Measurements from ENCODE around the gene CNTD1. TPM values are rescaled to one million over a fixed set of nuclear protein-coding genes. Genes with fewer than 3 reads are reported as not detected.

Gene CNTD1
- total RNA-seq, 2 experiments from 2014 or later: not detected

GRCh38 chr17:42821176-42821575 lies 22.5 kb downstream of the CNTD1 start:
- Mint-ChIP-seq H3K27me3 (no peaks in the 10 kb centered on the region), H3K4me3 (no peak overlapping the region), H3K36me3 (ENCODE audit: low read depth) (peaks cover 61% of the 10 kb centered on the region), H3K27ac (peak overlapping the region; percentile 2), H3K4me1 (peaks cover 38% of the 10 kb centered on the region), H3K9me3 (no peaks in the 10 kb centered on the region)
- ChIA-PET CTCF (interaction anchor here (0.9 to 5.7 kb wide), 7 partner anchors 11 to 243 kb away, joined by 3 to 48 read pairs (median 5); partner anchors contain the start of genes CNTD1, COA3, PSMC3IP and PSME3), POLR2A (interaction anchor here (0.6 to 4.0 kb wide), 2 partner anchors 48 to 117 kb away, joined by 4 to 30 read pairs; partner anchors contain the start of gene VPS25)
- no peak for DNase-seq

GRCh38 chr17:42827472-42827871 lies 28.8 kb downstream of the CNTD1 start:
- Mint-ChIP-seq H3K4me3 (no peak overlapping the region), H3K27ac (no peak overlapping the region), H3K9me3 (no peaks in the 10 kb centered on the region), H3K36me3 (ENCODE audit: low read depth) (peaks cover 8% of the 10 kb centered on the region), H3K4me1 (peaks cover 26% of the 10 kb centered on the region), H3K27me3 (peaks cover 22% of the 10 kb centered on the region)
- ChIA-PET CTCF (interaction anchor here (1.0 kb wide), 1 partner anchor 171 kb away, joined by 4 read pairs; the partner anchor contains the start of gene RPL27), POLR2A (no interaction called here)
- no peak for DNase-seq

DNA sequence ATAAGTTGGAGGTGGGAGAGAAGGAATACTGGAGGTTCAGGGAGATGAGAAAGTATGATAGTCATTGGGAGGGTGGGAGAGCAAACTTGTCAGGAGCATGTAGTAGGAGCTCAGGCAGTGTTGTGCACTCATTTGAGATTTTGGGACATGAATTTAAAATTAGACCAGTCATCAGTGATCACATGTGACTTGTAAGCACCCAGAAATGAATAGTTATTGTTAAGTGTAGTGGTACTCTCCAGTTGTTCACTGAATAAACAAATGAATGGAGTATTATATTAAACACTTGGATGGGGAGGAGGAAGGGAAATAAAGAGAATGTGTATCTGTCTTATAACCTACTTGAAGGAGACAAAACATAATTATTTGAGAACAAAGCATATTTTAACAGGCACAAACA lies 32.3 kb downstream of the CNTD1 start:
- ChIA-PET CTCF (interaction anchor here (0.8 to 4.4 kb wide), 2 partner anchors 8 to 253 kb away, joined by 4 to 48 read pairs; partner anchors contain the start of genes BECN1 and PSMC3IP), POLR2A (interaction anchor here (1.2 to 4.5 kb wide), 2 partner anchors 58 to 167 kb away, joined by 4 to 29 read pairs; partner anchors contain the start of genes RPL27 and VPS25)
- peaks cover 22% of the 10 kb centered on the region for H3K27me3 Mint-ChIP-seq
- DNase-seq: no peak
- H3K4me1 Mint-ChIP-seq: peaks cover 24% of the 10 kb centered on the region
- H3K9me3 Mint-ChIP-seq: no peaks in the 10 kb centered on the region
- H3K27ac Mint-ChIP-seq: no peak overlapping the region
- H3K36me3 Mint-ChIP-seq (ENCODE audit: low read depth): peaks cover 10% of the 10 kb centered on the region
- no peak overlapping the region for H3K4me3 Mint-ChIP-seq

GRCh38 chr17:42832213-42832933 lies 33.7 kb downstream of the CNTD1 start:
- peaks cover 24% of the 10 kb centered on the region for H3K4me1 Mint-ChIP-seq
- peak overlapping the region; percentile 89 for H3K4me3 Mint-ChIP-seq
- peaks cover 17% of the 10 kb centered on the region for H3K27me3 Mint-ChIP-seq
- ChIA-PET POLR2A (interaction anchor here (1.0 to 4.5 kb wide), 10 partner anchors 8 to 529 kb away, joined by 3 to 59 read pairs (median 4); partner anchors contain the start of genes AARSD1, BECN1, NBR1 and RETREG3), CTCF (interaction anchor here (2.2 to 4.4 kb wide), 3 partner anchors 10 to 254 kb away, joined by 7 to 48 read pairs (median 9); partner anchors contain the start of genes BECN1, PSMC3IP and RPL27)
- H3K9me3 Mint-ChIP-seq: no peaks in the 10 kb centered on the region
- no peak for DNase-seq
- H3K27ac Mint-ChIP-seq: peak overlapping the region; percentile 92
- peaks cover 11% of the 10 kb centered on the region for H3K36me3 Mint-ChIP-seq (ENCODE audit: low read depth)

GRCh38 chr17:42832934-42833766 lies 34.5 kb downstream of the CNTD1 start, which contains the start of gene PSME3:
Gene PSME3, plus strand, starts transcription at chr17:42833397. Its CDS starts 235 bp downstream, at chr17:42833632.
- H3K36me3 Mint-ChIP-seq (ENCODE audit: low read depth): peaks cover 19% of the 10 kb centered on the region
- ChIA-PET CTCF (interaction anchor here (2.2 to 4.4 kb wide), 3 partner anchors 11 to 255 kb away, joined by 7 to 48 read pairs (median 9); partner anchors contain the start of genes BECN1, PSMC3IP and RPL27), POLR2A (interaction anchor here (0.6 to 4.5 kb wide), 25 partner anchors 9 to 1274 kb away, joined by 3 to 59 read pairs (median 4); partner anchors contain the start of genes AARSD1, AOC2, AOC3 and BECN1)
- peaks cover 26% of the 10 kb centered on the region for H3K4me1 Mint-ChIP-seq
- peak; percentile 91 for DNase-seq
- peak within 1 kb of the TSS; percentile 92 for H3K27ac Mint-ChIP-seq
- peak within 1 kb of the TSS; percentile 89 for H3K4me3 Mint-ChIP-seq
- peaks cover 10% of the 10 kb centered on the region for H3K27me3 Mint-ChIP-seq
- H3K9me3 Mint-ChIP-seq: no peaks in the 10 kb centered on the region

DNA sequence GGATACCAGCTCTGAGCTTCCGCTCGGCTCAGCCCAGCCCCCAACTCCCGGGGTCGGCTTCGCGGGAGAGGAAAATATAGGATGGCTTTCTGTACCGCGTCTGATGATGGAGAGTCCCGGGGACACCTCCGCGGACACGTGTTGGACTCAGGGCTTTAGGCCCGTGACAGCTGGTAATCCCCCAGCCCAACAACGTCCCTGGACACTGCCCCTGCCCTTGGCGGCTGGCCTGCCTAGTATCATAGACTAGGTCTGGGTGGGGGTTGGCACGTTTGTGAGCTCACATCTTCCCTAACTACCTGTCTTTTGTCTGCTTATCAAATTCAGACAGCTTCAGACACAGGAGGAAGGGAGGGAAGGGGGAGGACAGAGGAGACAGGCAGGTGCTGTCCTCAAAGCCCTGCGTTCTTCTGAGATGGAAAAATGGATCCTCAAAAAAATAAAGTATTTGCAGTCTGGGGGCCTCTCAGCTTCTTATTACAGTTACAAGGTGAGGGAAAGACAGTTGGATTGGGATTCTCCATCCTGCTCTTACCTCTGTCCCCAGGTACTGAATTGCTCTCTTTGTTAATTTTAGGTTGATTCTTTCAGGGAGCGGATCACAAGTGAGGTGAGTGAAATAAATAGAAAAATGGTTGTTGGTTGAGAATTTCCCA lies 35.2 kb downstream of the CNTD1 start:
- peaks cover 26% of the 10 kb centered on the region for H3K4me1 Mint-ChIP-seq
- H3K4me3 Mint-ChIP-seq: peak overlapping the region; percentile 89
- peaks cover 26% of the 10 kb centered on the region for H3K36me3 Mint-ChIP-seq (ENCODE audit: low read depth)
- ChIA-PET POLR2A (interaction anchor here (0.6 to 4.5 kb wide), 21 partner anchors 8 to 1273 kb away, joined by 3 to 59 read pairs (median 4); partner anchors contain the start of genes AOC2, AOC3, BECN1 and CNTD1), CTCF (interaction anchor here (2.2 to 4.4 kb wide), 3 partner anchors 11 to 256 kb away, joined by 7 to 48 read pairs (median 9); partner anchors contain the start of genes BECN1, PSMC3IP and RPL27)
- no peaks in the 10 kb centered on the region for H3K9me3 Mint-ChIP-seq
- peak overlapping the region; percentile 92 for H3K27ac Mint-ChIP-seq
- peaks cover 5% of the 10 kb centered on the region for H3K27me3 Mint-ChIP-seq
- no peak for DNase-seq

- Mint-ChIP-seq H3K27ac (no peak overlapping the region), H3K27me3 (no peaks in the 10 kb centered on the region), H3K4me1 (peaks cover 26% of the 10 kb centered on the region), H3K9me3 (no peaks in the 10 kb centered on the region), H3K36me3 (ENCODE audit: low read depth) (peaks cover 38% of the 10 kb centered on the region), H3K4me3 (no peak overlapping the region)
- no peak for DNase-seq
- CTCF ChIA-PET: interaction anchor here (0.8 to 3.5 kb wide), 2 partner anchors 12 to 14 kb away, joined by 3 to 11 read pairs; partner anchors contain the start of gene BECN1
- POLR2A ChIA-PET: interaction anchor here (4.0 to 4.5 kb wide), 3 partner anchors 12 to 163 kb away, joined by 29 to 59 read pairs (median 37); partner anchors contain the start of genes AOC2, AOC3, BECN1 and RPL27
Observed at GRCh38 chr17:42835732-42836131, 37.1 kb downstream of the CNTD1 start.

- H3K4me3 Mint-ChIP-seq: no peak overlapping the region
- no peak overlapping the region for H3K27ac Mint-ChIP-seq
- DNase-seq: no peak
- H3K27me3 Mint-ChIP-seq: no peaks in the 10 kb centered on the region
- H3K4me1 Mint-ChIP-seq: peaks cover 17% of the 10 kb centered on the region
- no peaks in the 10 kb centered on the region for H3K9me3 Mint-ChIP-seq
- H3K36me3 Mint-ChIP-seq (ENCODE audit: low read depth): peaks cover 73% of the 10 kb centered on the region
- ChIA-PET POLR2A (interaction anchor here (0.8 to 1.1 kb wide), 3 partner anchors 8 to 296 kb away, joined by 3 read pairs; partner anchors contain the start of gene BECN1), CTCF (interaction anchor here (1.0 to 1.6 kb wide), 4 partner anchors 87 to 264 kb away, joined by 3 to 6 read pairs (median 4); partner anchors contain the start of gene RPL27)
Observed at GRCh38 chr17:42841975-42842685, 43.5 kb downstream of the CNTD1 start.

GRCh38 chr17:42843358-42843934 lies 44.8 kb downstream of the CNTD1 start:
- no peak overlapping the region for H3K27ac Mint-ChIP-seq
- H3K36me3 Mint-ChIP-seq (ENCODE audit: low read depth): peaks cover 61% of the 10 kb centered on the region
- no peaks in the 10 kb centered on the region for H3K9me3 Mint-ChIP-seq
- CTCF ChIA-PET: interaction anchor here (1.0 to 1.6 kb wide), 3 partner anchors 86 to 265 kb away, joined by 3 to 4 read pairs (median 3); no protein-coding TSS in a partner anchor
- no peak overlapping the region for H3K4me3 Mint-ChIP-seq
- DNase-seq: no peak
- H3K4me1 Mint-ChIP-seq: peaks cover 14% of the 10 kb centered on the region
- no peaks in the 10 kb centered on the region for H3K27me3 Mint-ChIP-seq
- POLR2A ChIA-PET: interaction anchor here (1.2 kb wide), 1 partner anchor 9 kb away, joined by 5 read pairs; no protein-coding TSS in a partner anchor

DNA sequence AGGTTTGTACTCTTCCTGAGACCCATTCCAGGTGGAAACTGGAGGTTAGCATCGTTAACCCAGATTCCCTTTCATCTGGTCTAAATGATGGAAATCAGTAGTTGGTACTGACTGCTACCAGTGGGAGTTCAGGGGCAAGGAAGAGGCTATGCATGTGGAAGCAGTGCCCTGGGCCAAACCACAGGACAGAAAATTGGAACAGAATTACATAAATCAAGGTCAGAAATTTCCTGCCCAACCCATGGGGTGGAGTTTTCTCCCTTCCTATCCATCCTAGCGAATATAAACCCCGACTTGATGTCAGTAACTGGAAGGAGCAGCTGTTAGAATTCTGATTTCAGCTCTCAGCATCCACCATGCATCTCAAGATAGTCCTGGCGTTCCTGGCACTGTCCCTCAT lies 45.6 kb downstream of the CNTD1 start, which contains the start of gene AOC2:
TSS of gene AOC2 (plus strand) at position 310 of the 400 bp plus-strand sequence. CDS start at position 357, 47 bp downstream.
- peaks cover 14% of the 10 kb centered on the region for H3K4me1 Mint-ChIP-seq
- H3K27me3 Mint-ChIP-seq: no peaks in the 10 kb centered on the region
- no peak for DNase-seq
- CTCF ChIA-PET: no interaction called here
- POLR2A ChIA-PET: interaction anchor here (7.0 kb wide), 1 partner anchor 9 kb away, joined by 37 read pairs; the partner anchor contains the start of gene PSME3
- no peak within 1 kb of the TSS for H3K27ac Mint-ChIP-seq
- H3K36me3 Mint-ChIP-seq (ENCODE audit: low read depth): peaks cover 52% of the 10 kb centered on the region
- H3K4me3 Mint-ChIP-seq: no peak within 1 kb of the TSS
- H3K9me3 Mint-ChIP-seq: no peaks in the 10 kb centered on the region
